Mesodermal cell (in vitro differentiated cells): ENCODE data around the gene POLA1.

Experiments
- H3K27ac ChIP-seq: 2 replicates; pipeline ENCODE4 v1.7.0; 2013; ENCODE audit warnings: mild to moderate bottlenecking, low read depth, low read length, moderate library complexity; ENCODE audit not compliant: severe bottlenecking
- H3K36me3 ChIP-seq: 2 replicates; pipeline ENCODE4 v1.7.1; 2013; ENCODE audit warnings: mild to moderate bottlenecking, low read length, moderate library complexity; ENCODE audit not compliant: control insufficient read depth, insufficient read depth
- H3K4me1 ChIP-seq: one replicate; pipeline ENCODE4 v1.7.1; 2013; ENCODE audit warnings: mild to moderate bottlenecking, low read length; ENCODE audit not compliant: insufficient read depth, control insufficient read depth, poor library complexity, severe bottlenecking
- H3K4me3 ChIP-seq: 2 replicates; pipeline ENCODE4 v1.7.0; 2013; ENCODE audit warnings: low read length, control low read depth, mild to moderate bottlenecking; ENCODE audit not compliant: insufficient read depth, poor library complexity, severe bottlenecking; ENCODE audit errors: extremely low read depth
- H3K9me3 ChIP-seq: 2 replicates; pipeline ENCODE4 v1.7.1; 2013; ENCODE audit warnings: mild to moderate bottlenecking, low read length, moderate library complexity; ENCODE audit not compliant: control insufficient read depth
- WGBS, 2 experiments: methylation state at CpG; one replicate each; pipeline ENCODE4 v1.1.5; 2013; ENCODE audit warnings: missing lambda C conversion rate in 2 of 2; ENCODE audit not compliant: insufficient coverage in 2 of 2; 5-methylcytosine and 5-hydroxymethylcytosine counted together

The POLA1 gene

DNA sequence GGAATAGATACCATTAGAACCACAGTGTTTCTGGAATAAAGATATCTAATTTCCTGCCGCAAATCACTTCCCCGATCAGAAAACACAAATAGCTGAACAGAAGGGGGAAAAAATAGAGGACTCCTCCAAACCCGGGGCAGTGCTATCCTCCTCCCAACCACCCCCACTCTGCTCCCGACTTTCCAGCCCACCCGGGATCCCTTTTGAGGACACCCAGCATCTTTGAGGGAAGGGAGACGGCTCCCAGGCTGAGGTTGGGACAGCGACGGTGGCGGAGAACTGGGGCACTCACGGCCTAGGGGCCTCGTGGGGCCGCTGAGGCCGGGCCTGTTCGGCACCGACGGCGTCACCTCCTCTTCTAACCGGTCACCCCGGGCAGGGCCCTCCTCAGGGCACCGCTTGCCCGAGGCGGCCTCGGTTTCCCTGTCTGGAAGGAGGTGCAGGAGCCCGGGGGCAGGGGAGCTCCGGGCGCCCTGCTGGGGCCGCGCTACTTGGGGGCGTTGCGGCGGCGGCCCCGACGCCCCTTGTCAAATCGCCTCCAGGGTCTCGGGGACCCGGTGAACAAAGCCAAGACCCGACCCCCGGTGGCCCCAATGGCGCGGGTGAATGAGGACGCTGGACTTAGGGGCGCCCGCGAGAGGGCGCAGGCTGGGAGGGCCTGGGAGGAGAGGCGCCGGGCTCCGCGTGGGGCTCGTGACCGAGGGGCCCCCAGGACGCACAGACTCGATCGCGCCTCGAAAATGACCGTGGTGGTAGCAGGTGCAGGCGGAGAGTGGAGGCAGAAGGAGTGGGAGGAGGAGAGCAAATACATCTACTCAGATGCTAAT lies 329.0 kb downstream of the POLA1 start:
- Histone ChIP-seq H3K27ac (no peak overlapping the region), H3K36me3 (no peaks in the 10 kb centered on the region), H3K4me1 (peaks cover 5% of the 10 kb centered on the region), H3K4me3 (no peak overlapping the region), H3K9me3 (no peaks in the 10 kb centered on the region)
- 0 to 1% methylated on average over 12 to 18 of the region's 59 CpGs for WGBS, 2 experiments

DNA sequence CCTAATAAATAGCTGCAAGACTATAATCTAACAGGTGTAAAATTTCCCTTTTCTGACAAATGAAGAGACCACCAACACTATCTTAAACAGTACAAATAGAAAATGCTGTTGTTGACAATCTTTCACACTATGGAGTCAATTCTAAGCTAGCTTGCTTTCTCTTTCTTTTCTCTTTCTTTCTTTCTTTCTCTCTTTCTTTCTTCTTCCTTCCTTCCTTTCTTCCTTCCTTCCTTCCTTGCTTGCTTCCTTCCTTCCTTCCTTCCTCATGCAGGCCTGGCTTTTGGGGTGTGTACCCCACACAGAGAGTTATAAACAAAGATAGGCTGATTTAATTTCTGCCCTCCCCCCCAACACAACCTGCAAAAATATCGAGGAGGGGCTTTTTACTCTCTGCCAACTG lies 330.2 kb downstream of the POLA1 start:
- no peak overlapping the region for H3K27ac ChIP-seq
- no peaks in the 10 kb centered on the region for H3K36me3 ChIP-seq
- WGBS, 2 experiments = no CpG with 5 or more reads among the region's 1 CpG
- no peak overlapping the region for H3K4me3 ChIP-seq
- H3K4me1 ChIP-seq = peaks cover 7% of the 10 kb centered on the region
- H3K9me3 ChIP-seq = no peaks in the 10 kb centered on the region

GRCh38 chrX:25025615-25026014 lies 331.9 kb downstream of the POLA1 start:
- H3K4me1 ChIP-seq = peaks cover 7% of the 10 kb centered on the region
- no CpG with 5 or more reads among the region's 2 CpGs for WGBS, 2 experiments
- no peaks in the 10 kb centered on the region for H3K36me3 ChIP-seq
- H3K9me3 ChIP-seq = no peaks in the 10 kb centered on the region
- H3K27ac ChIP-seq = no peak overlapping the region
- H3K4me3 ChIP-seq = no peak overlapping the region

DNA sequence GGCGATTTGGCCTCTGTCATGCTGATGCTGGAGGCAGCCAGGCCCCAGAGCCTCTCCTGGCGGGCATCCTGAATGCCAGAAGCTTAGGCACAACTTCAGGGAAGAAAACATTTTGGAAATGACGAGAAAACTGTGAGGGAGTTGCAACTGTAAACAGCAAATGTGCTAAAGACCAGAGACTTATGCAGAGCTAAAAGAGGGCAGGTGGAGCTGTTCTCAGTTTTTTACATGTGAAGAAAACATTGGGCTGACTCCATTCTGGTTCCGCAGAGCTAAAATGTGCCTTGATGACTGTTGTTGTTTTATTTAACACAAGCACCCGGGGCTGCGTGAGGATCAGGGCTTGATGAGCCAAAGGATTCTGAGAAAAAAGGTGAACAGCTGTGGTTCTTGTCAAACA lies 332.9 kb downstream of the POLA1 start:
- Histone ChIP-seq H3K36me3 (no peaks in the 10 kb centered on the region), H3K9me3 (no peaks in the 10 kb centered on the region), H3K4me3 (no peak overlapping the region), H3K27ac (no peak overlapping the region), H3K4me1 (peaks cover 3% of the 10 kb centered on the region)
- 65% methylated on average over 2 of the region's 6 CpGs; no CpG with 5 or more reads in 1 of the 2 experiments for WGBS, 2 experiments

DNA sequence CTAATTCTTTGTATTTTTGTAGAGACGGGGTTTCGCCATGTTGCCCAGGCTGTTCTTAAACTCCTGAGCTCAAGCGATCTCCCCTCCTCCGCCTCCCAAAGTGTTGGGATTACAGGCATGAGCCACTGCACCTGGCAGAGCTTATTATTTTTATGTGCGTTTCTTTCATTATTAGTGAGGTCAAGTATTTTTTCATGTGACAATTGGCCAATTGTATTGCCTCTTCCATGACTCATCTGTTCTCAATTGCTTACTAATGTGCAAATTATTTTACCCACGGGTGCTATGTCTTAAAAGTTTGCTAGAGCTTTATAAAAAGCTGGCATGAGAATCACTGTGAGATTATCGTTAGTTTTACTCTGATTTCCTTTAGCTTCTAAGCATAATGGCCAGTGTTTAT lies 335.0 kb downstream of the POLA1 start:
- Histone ChIP-seq H3K36me3 (no peaks in the 10 kb centered on the region), H3K27ac (no peak overlapping the region), H3K9me3 (no peaks in the 10 kb centered on the region), H3K4me3 (no peak overlapping the region), H3K4me1 (peaks cover 3% of the 10 kb centered on the region)
- 90 to 93% methylated on average over 2 to 3 of the region's 7 CpGs for WGBS, 2 experiments

- Histone ChIP-seq H3K4me3 (no peak overlapping the region), H3K27ac (no peak overlapping the region), H3K36me3 (no peaks in the 10 kb centered on the region), H3K4me1 (peaks cover 3% of the 10 kb centered on the region), H3K9me3 (no peaks in the 10 kb centered on the region)
- WGBS, 2 experiments = 91 to 92% methylated on average over 13 to 14 of the region's 16 CpGs
Measured at GRCh38 chrX:25029288-25029825, 335.6 kb downstream of the POLA1 start.

GRCh38 chrX:25034889-25035288 lies 341.2 kb downstream of the POLA1 start:
- no CpG with 5 or more reads among the region's 3 CpGs for WGBS, 2 experiments

GRCh38 chrX:25039036-25039435 lies 345.3 kb downstream of the POLA1 start:
- Histone ChIP-seq H3K27ac (no peak overlapping the region), H3K4me1 (no peaks in the 10 kb centered on the region), H3K36me3 (no peaks in the 10 kb centered on the region), H3K4me3 (no peak overlapping the region), H3K9me3 (no peaks in the 10 kb centered on the region)
- 96 to 100% methylated on average over 6 of the region's 10 CpGs for whole genome bisulfite sequencing, 2 experiments

More at GRCh38 chrX:25034889-25035288, 341.2 kb downstream of the POLA1 start:
- no peak overlapping the region for H3K4me3 ChIP-seq
- no peaks in the 10 kb centered on the region for H3K9me3 ChIP-seq
- no peak overlapping the region for H3K27ac ChIP-seq
- H3K36me3 ChIP-seq = no peaks in the 10 kb centered on the region
- no peaks in the 10 kb centered on the region for H3K4me1 ChIP-seq

GRCh38 chrX:25043192-25043591 lies 349.5 kb downstream of the POLA1 start:
- Histone ChIP-seq H3K36me3 (no peaks in the 10 kb centered on the region), H3K4me1 (no peaks in the 10 kb centered on the region), H3K4me3 (no peak overlapping the region), H3K27ac (no peak overlapping the region), H3K9me3 (no peaks in the 10 kb centered on the region)
- WGBS, 2 experiments = 100% methylated on average over 1 of the region's 1 CpG; no CpG with 5 or more reads in 1 of the 2 experiments
